Measurements from ENCODE around the gene EEFSEC. TPM values are rescaled to one million over a fixed set of nuclear protein-coding genes. Genes with fewer than 3 reads are reported as not detected.

EEFSEC gene
- total RNA-seq, 1 donor from 2014 or later = 13.6 TPM

Other genes with a start within 250 kb of the EEFSEC start
- 0.10 TPM for gene KBTBD12, start 238.2 kb upstream of the EEFSEC start, total RNA-seq
- 226 TPM for gene SEC61A1, start 101.0 kb upstream of the EEFSEC start, total RNA-seq
- gene RUVBL1, start 29.7 kb upstream of the EEFSEC start, total RNA-seq = 28.7 TPM

Measured in mesenteric fat pad (tissue), 1 donor.